ENCODE measurements around the gene SCO1. TPM values are rescaled to one million over a fixed set of nuclear protein-coding genes. Genes with fewer than 3 reads are reported as not detected.

SCO1 gene
- total and polyA plus RNA-seq, 8 donors, result 8.0 to 61.1 (median 13.4) TPM

- intact Hi-C loops (cut with DNase I; ENCODE audit: low total_unique reads), result no loop called here
- Histone ChIP-seq H3K4me1 (no peaks in the 10 kb centered on the region), H3K27ac (no peak overlapping the region), H3K4me3 (no peak overlapping the region), H3K36me3 (peaks cover 3 to 42% (median 20%) of the 10 kb centered on the region in 4 donors), H3K27me3 (no peaks in the 10 kb centered on the region), H3K9me3 (no peaks in the 10 kb centered on the region)
- TF ChIP-seq CTCF (IDR thresholded peaks at IDR 0.05) (peak in 1 of 7 experiments; percentile 13), EP300 (IDR thresholded peaks at IDR 0.05) (no peak)
- no peak for DNase-seq
- 86 to 91% (median 87%) methylated on average over 12 to 13 of the region's 13 CpGs for WGBS, 5 donors
Measured at GRCh38 chr17:10628756-10629155, 68.6 kb downstream of the SCO1 start.

GRCh38 chr17:10626390-10626789 is 70.9 kb downstream of the SCO1 start:
- 74 to 81% (median 76%) methylated on average over 9 of the region's 9 CpGs for WGBS, 5 donors
- intact Hi-C loops (cut with DNase I; ENCODE audit: low total_unique reads), result no loop called here

GRCh38 chr17:10624969-10625368 is 72.4 kb downstream of the SCO1 start:
- no peaks in the 10 kb centered on the region for H3K27me3 ChIP-seq
- DNase-seq, result no peak
- no peak for TF ChIP-seq CTCF (IDR thresholded peaks at IDR 0.05)
- TF ChIP-seq EP300 (IDR thresholded peaks at IDR 0.05), result no peak
- TF ChIP-seq POLR2A (IDR thresholded peaks at IDR 0.05), result no peak
- TF ChIP-seq POLR2AphosphoS5 (IDR thresholded peaks at IDR 0.05), result no peak
- H3K9me3 ChIP-seq, result no peaks in the 10 kb centered on the region
- H3K27ac ChIP-seq, result no peak overlapping the region
- H3K36me3 ChIP-seq, result peaks cover 3 to 14% (median 9%) of the 10 kb centered on the region in 4 donors
- WGBS, 5 donors, result 83 to 91% (median 87%) methylated on average over 11 of the region's 11 CpGs
- H3K4me3 ChIP-seq, result no peak overlapping the region
- no peaks in the 10 kb centered on the region for H3K4me1 ChIP-seq
- intact Hi-C loops (cut with DNase I; ENCODE audit: low total_unique reads), result no loop called here

More at GRCh38 chr17:10626390-10626789, 70.9 kb downstream of the SCO1 start:
- Histone ChIP-seq H3K27me3 (no peaks in the 10 kb centered on the region), H3K4me1 (no peaks in the 10 kb centered on the region), H3K27ac (no peak overlapping the region), H3K9me3 (no peaks in the 10 kb centered on the region), H3K36me3 (peaks cover 3 to 20% (median 13%) of the 10 kb centered on the region in 4 donors), H3K4me3 (no peak overlapping the region)
- DNase-seq, result no peak
- TF ChIP-seq POLR2A (IDR thresholded peaks at IDR 0.05), result no peak

GRCh38 chr17:10623737-10624338 is 73.5 kb downstream of the SCO1 start:
- WGBS, 5 donors, result 62 to 71% (median 66%) methylated on average over 10 of the region's 10 CpGs
- Histone ChIP-seq H3K27ac (no peak overlapping the region), H3K27me3 (no peaks in the 10 kb centered on the region), H3K9me3 (no peaks in the 10 kb centered on the region), H3K36me3 (peaks cover 0 to 3% (median 0%) of the 10 kb centered on the region in 4 donors), H3K4me3 (no peak overlapping the region), H3K4me1 (no peaks in the 10 kb centered on the region)
- intact Hi-C loops (cut with DNase I; ENCODE audit: low total_unique reads), result no loop called here
- no peak for TF ChIP-seq POLR2AphosphoS5 (IDR thresholded peaks at IDR 0.05)
- TF ChIP-seq POLR2A (IDR thresholded peaks at IDR 0.05), result no peak
- TF ChIP-seq EP300 (IDR thresholded peaks at IDR 0.05), result no peak
- TF ChIP-seq CTCF (IDR thresholded peaks at IDR 0.05), result no peak
- DNase-seq, result no peak

Measured in stomach (tissue), 9 donors.